WTC11 (cell line): ENCODE data around the gene ZNF532.

Experiments used
- CBFB ChIP-seq: sonication (generic); formaldehyde crosslinking; IDR thresholded peaks from 2 replicates; pipeline ENCODE4 v1.8.1; 2022; ENCODE audit warnings: mild to moderate bottlenecking, low read depth, missing genetic modification reagents
- CREM ChIP-seq: sonication (generic); formaldehyde crosslinking; IDR thresholded peaks from 2 replicates; pipeline ENCODE4 v1.8.1; 2022; ENCODE audit warnings: mild to moderate bottlenecking, missing genetic modification reagents, moderate library complexity
- CTCF ChIP-seq: fragments of 200-600 bp; IDR thresholded peaks from 2 replicates; pipeline ENCODE4 v1.8.0; 2022; ENCODE audit warnings: antibody characterized with exemption
- JAZF1 ChIP-seq: fragments of 250-450 bp; sonication (Bioruptor Pico); IDR thresholded peaks from 2 replicates; pipeline ENCODE4 v1.9.0; 2021; ENCODE audit warnings: moderate library complexity, mild to moderate bottlenecking, inconsistent platforms
- MAX ChIP-seq: sonication (generic); formaldehyde crosslinking; IDR thresholded peaks from 2 replicates; pipeline ENCODE4 v1.8.0; 2022; ENCODE audit warnings: mild to moderate bottlenecking, missing genetic modification reagents
- TF ChIP-seq, protein P1 (sequence below): sonication (generic); formaldehyde crosslinking; IDR thresholded peaks from 2 replicates; pipeline ENCODE4 v1.8.1; 2023; ENCODE audit warnings: mild to moderate bottlenecking, missing genetic modification reagents, moderate library complexity
- TF ChIP-seq, protein P2 (sequence below): sonication (generic); formaldehyde crosslinking; IDR thresholded peaks from 2 replicates; pipeline ENCODE4 v1.8.1; 2022; ENCODE audit warnings: mild to moderate bottlenecking, moderate library complexity, missing genetic modification reagents
- TF ChIP-seq, protein P3 (sequence below): sonication (generic); formaldehyde crosslinking; IDR thresholded peaks from 2 replicates; pipeline ENCODE4 v1.8.1; 2022; ENCODE audit warnings: missing genetic modification reagents, borderline replicate concordance

- TF ChIP-seq MAX (CRISPR knock-in tag) (no peak), CTCF (no peak), CBFB (CRISPR knock-in tag) (no peak), JAZF1 (CRISPR knock-in tag) (no peak), CREM (CRISPR knock-in tag) (no peak)
- TF ChIP-seq, protein P1, sequence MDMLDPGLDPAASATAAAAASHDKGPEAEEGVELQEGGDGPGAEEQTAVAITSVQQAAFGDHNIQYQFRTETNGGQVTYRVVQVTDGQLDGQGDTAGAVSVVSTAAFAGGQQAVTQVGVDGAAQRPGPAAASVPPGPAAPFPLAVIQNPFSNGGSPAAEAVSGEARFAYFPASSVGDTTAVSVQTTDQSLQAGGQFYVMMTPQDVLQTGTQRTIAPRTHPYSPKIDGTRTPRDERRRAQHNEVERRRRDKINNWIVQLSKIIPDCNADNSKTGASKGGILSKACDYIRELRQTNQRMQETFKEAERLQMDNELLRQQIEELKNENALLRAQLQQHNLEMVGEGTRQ (CRISPR knock-in tag), result no peak
- TF ChIP-seq, protein P2, sequence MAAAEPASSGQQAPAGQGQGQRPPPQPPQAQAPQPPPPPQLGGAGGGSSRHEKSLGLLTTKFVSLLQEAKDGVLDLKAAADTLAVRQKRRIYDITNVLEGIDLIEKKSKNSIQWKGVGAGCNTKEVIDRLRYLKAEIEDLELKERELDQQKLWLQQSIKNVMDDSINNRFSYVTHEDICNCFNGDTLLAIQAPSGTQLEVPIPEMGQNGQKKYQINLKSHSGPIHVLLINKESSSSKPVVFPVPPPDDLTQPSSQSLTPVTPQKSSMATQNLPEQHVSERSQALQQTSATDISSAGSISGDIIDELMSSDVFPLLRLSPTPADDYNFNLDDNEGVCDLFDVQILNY (CRISPR knock-in tag), result no peak
- TF ChIP-seq, protein P3, sequence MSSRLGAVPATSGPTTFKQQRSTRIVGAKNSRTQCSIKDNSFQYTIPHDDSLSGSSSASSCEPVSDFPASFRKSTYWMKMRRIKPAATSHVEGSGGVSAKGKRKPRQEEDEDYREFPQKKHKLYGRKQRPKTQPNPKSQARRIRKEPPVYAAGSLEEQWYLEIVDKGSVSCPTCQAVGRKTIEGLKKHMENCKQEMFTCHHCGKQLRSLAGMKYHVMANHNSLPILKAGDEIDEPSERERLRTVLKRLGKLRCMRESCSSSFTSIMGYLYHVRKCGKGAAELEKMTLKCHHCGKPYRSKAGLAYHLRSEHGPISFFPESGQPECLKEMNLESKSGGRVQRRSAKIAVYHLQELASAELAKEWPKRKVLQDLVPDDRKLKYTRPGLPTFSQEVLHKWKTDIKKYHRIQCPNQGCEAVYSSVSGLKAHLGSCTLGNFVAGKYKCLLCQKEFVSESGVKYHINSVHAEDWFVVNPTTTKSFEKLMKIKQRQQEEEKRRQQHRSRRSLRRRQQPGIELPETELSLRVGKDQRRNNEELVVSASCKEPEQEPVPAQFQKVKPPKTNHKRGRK, result no peak
Measured at GRCh38 chr18:58955001-58955400, 90.3 kb downstream of the ZNF532 start.
